Fibroblast of mammary gland (primary cell): Measurements from ENCODE around the gene PLA2G4E.

Source experiments
- DNase-seq: peaks from one replicate; pipeline ENCODE4 v3.0.0-alpha.2; 2010; ENCODE audit warnings: low read depth
- H3K4me3 ChIP-seq: 2 replicates; pipeline ENCODE4 v1.5.1; 2011; ENCODE audit warnings: low read depth, mild to moderate bottlenecking, low read length, moderate library complexity; ENCODE audit not compliant: control insufficient read depth
- TF ChIP-seq, protein P1 (sequence below): conservative IDR thresholded peaks from 2 replicates; pipeline ENCODE4 v1.5.1; 2011; ENCODE audit warnings: low read depth, low read length, inconsistent platforms; ENCODE audit not compliant: control insufficient read depth, insufficient read depth

Gene PLA2G4E

DNA sequence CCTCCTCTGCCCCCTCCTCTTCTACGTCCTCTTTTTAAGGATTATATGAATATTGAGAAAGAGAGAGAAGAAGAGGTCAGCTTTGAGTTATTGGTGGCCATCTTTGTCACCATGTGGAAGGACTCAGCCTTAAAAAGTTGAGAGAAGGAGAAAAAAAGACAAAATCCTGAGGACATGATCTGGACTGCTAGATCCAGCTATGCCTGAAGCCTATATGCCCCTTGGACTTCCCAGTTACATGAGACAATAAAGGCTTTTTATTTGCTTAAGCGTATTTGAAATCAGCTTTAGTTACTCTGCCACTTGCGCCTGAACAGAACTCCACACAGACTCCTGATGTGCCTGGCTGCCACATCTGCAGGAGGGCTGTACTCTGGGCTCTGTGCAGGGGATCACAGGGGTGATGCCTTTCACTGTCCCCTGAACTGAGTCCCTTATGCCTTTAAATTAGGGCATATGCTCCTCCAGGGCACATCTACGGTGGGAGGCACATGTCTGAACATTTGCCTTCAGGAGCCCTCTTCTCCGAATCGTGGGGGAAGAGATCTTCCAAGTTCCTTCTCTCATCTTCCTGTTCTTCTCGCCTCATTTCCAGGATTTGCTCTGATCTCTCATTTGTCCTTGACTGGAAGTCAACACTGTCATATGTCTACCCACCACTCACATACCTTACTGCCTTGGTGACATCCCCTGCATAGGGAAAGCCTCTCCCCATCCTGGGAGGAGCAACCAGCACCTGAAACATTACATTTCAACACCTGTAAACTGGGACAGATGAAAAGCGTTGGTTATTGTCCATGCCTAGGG is 14.0 kb upstream of the PLA2G4E start:
- no peak for DNase-seq
- TF ChIP-seq, protein P1, sequence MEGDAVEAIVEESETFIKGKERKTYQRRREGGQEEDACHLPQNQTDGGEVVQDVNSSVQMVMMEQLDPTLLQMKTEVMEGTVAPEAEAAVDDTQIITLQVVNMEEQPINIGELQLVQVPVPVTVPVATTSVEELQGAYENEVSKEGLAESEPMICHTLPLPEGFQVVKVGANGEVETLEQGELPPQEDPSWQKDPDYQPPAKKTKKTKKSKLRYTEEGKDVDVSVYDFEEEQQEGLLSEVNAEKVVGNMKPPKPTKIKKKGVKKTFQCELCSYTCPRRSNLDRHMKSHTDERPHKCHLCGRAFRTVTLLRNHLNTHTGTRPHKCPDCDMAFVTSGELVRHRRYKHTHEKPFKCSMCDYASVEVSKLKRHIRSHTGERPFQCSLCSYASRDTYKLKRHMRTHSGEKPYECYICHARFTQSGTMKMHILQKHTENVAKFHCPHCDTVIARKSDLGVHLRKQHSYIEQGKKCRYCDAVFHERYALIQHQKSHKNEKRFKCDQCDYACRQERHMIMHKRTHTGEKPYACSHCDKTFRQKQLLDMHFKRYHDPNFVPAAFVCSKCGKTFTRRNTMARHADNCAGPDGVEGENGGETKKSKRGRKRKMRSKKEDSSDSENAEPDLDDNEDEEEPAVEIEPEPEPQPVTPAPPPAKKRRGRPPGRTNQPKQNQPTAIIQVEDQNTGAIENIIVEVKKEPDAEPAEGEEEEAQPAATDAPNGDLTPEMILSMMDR: no peak
- no peak overlapping the region for H3K4me3 ChIP-seq

DNA sequence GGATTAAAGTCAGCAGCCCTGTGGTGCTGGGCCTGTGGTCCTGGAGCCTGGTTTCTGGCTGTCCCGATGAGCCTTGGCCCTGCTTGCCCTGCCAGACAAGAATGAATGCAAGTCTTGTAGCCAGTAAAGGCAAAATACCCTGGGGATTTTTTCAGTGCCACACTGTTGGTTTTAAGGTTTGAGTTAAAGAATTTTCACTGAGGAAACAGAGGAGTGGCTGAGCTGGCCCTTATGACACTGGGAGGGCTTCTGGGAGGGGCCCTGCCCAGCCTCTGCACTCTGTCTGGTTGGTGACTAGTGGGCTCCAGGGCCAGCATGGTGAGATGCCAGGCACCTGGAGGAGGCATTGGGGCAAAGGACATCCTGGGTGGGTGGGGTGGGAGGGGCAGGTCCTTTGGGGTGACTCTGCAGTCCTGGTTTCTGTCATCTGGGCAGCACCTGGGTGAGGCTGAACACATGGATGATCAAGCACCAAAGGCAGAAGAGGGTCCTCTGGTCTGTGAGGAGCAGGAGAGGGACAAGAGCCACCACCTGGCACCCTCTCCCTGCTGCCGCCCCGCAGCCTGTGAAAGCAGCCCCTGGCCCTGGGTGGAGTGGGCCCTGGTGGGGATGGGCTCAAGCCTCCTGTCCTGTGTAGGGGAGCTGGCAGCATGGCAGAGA is 12.5 kb upstream of the PLA2G4E start:
- TF ChIP-seq, protein P1: no peak
- no peak overlapping the region for H3K4me3 ChIP-seq
- no peak for DNase-seq

DNA sequence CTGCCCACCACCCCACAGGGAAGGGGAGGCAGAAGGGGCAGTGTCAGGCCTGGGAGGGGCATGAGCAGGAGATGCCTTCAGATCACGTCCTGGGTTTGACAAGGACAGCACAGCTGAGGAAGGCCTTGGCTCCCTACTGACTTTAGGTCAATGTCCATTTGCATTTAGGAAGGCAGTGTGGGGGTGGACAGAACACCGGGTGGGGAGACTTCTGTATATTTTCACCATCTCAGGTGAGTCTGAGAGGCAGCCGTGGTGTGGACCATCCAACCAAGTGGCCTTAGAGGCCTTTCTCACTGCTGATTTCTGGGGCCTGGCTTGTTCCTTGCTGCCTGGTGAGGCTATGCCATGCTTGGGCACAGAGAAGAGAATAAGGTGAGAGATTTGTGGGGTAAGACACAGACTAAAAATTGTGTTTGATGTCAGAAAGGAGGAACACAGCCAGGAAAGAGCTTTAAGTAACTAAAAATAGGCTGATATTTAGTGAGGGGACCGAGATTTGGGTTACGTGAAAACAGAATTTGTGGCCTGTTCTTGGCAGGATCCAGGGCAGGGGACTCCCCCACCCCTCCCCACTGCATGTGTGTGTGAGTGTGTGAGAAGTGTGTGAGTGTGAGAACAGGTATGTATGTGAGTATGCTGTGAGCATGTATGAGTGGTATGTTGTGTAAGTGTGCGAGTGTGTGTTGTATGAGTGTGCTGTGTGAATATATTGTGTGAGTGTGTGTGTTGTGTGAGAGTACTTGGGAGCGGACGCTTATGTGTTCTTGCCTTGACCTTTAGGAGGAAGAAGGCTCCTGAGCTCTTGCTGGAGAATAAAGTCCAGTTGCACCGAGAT is 11.8 kb upstream of the PLA2G4E start:
- TF ChIP-seq, protein P1: no peak
- no peak for DNase-seq
- H3K4me3 ChIP-seq: no peak overlapping the region

DNA sequence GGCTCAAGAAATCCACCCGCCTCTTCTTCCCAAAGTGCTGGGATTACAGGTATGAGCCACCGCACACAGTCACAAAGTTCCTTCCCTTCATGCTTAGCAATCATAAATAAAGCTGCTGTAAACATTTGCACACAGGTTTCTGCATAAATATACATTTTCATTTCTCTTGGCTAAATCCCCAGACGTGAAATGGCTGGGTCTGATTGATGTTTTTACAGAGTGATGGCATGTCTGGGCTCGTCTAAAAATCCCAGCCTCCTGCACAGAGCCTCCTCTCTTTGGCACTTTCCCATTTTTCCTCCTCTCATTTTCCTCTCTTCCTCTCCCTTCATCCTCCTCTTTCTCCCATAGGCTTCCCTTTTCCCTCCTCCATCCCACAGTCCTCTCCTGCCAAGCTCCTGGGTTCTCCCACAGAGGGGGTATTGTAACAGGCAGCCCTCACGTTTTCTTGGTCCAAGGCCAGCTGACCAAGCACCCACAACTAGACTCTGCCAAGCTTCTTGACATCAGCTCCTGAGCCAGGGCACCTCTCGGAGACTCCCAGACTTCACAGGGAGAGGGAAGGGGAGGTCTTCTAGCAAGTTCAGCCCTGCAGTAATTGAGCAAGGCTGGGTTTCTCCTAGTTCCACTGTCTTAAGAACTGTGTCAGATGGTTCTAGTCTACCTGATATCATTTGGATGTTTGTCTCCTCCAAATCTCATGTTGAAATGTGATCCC is 10.5 kb upstream of the PLA2G4E start:
- no peak for DNase-seq
- TF ChIP-seq, protein P1: no peak
- no peak overlapping the region for H3K4me3 ChIP-seq

DNA sequence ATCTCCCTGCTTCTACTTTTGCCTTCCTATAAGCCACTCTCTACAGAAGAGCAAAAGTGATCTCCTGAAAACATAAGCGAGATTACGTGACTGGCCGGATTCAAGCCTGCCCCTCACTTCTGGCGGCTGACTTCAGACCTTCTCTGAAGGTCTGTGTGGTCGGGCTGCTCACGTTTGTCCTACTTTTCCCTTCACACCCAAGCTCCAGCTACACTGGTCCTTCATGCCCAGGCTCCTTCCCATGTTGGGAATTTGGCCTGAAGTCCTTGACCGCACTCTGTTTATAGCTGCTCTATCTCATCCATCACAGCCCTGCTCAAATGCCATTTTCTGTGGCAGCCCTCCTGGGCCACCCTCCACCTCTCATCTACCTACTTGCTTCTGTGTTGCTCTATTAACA is 6.7 kb upstream of the PLA2G4E start:
- no peak for DNase-seq
- TF ChIP-seq, protein P1: no peak
- no peak overlapping the region for H3K4me3 ChIP-seq

DNA sequence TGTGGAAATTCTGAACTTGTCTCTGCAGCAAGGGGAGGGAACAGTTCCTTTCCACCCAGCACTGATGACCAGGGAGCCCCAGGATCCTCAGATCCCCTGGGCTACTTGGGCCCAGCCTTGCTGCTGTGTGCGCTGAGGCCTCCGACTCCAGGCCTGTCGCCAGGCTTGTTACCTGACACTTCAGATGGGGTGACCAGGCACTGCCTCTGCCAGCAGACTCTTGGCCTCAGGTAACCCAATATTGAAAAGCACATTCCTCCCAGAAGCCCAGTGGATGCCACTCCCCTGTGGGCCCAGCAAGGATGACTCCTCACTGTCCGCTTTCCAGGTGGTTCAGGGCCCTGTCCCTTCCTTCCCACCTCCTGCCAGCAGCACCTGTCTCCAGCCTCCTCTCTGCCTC is 3.5 kb upstream of the PLA2G4E start:
- no peak for DNase-seq
- TF ChIP-seq, protein P1: no peak
- H3K4me3 ChIP-seq: no peak overlapping the region
